RPMI7951 (cell line): ENCODE data around the gene MIDN. TPM values are rescaled to one million over a fixed set of nuclear protein-coding genes. Genes with fewer than 3 reads are reported as not detected.

ENCODE experiments used
- DNase-seq: peaks from one replicate; pipeline ENCODE4 v3.0.0-alpha.2; 2012; ENCODE audit warnings: low read depth
- total RNA-seq: library from RNA; depleted of rRNA; stranded (reverse); fragments of >200 nt; shearing (Covaris generic); gene quantifications from 2 replicates; pipeline ENCODE4 v1.2.3, GENCODE V29; 2014

The MIDN gene
- total RNA-seq, 1 experiment from 2014 or later = 3.2 TPM

DNA sequence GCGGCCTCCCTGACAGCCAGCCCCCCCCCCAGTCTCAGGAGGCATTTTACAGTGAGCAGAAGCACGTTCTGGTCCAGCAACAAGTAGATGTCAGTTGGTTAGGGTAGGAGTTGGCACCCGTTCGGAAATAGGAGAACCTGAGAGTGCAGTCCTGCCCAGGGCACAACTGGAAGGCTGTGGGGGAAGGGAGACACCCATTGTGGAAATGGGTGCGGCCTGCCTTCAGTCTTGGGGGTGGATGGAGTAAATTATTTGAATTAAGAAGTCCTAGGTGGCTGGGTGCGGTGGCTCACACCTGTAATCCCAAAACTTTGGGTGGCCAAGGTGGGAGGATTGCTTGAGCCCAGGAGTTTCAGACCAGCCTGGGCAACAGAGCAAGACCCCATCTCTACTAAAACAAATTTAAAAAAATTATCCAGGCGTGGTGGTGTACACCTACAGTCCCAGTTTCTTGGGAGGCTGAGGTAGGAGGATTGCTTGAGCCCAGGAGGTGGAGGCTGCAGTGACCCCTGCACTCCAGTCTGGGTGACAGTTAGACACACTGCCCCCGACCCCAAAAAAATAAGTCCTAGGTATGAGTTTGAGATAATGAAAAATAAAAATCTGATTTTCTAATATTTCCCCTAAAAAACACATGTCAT is 21.9 kb downstream of the MIDN start:
- DNase-seq = no peak

DNA sequence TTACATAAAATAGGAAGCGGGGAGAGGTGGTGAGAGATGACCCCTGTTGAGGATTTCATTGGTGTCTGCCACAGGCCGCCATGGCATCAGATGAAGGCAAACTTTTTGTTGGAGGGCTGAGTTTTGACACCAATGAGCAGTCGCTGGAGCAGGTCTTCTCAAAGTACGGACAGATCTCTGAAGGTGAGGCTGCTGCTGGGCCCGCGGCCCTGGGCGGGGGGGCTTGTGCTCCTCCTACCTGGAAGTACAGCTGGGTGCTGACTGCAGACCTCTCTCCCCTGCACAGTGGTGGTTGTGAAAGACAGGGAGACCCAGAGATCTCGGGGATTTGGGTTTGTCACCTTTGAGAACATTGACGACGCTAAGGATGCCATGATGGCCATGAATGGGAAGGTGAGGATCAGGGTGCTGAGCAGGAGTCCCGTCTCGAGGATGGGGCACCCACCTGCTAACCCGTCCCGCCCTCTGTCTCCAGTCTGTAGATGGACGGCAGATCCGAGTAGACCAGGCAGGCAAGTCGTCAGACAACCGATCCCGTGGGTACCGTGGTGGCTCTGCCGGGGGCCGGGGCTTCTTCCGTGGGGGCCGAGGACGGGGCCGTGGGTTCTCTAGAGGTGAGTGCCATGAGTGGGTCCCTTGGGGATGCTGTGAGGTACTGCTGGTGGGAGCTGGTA is 22.6 kb downstream of the MIDN start:
- no peak for DNase-seq

DNA sequence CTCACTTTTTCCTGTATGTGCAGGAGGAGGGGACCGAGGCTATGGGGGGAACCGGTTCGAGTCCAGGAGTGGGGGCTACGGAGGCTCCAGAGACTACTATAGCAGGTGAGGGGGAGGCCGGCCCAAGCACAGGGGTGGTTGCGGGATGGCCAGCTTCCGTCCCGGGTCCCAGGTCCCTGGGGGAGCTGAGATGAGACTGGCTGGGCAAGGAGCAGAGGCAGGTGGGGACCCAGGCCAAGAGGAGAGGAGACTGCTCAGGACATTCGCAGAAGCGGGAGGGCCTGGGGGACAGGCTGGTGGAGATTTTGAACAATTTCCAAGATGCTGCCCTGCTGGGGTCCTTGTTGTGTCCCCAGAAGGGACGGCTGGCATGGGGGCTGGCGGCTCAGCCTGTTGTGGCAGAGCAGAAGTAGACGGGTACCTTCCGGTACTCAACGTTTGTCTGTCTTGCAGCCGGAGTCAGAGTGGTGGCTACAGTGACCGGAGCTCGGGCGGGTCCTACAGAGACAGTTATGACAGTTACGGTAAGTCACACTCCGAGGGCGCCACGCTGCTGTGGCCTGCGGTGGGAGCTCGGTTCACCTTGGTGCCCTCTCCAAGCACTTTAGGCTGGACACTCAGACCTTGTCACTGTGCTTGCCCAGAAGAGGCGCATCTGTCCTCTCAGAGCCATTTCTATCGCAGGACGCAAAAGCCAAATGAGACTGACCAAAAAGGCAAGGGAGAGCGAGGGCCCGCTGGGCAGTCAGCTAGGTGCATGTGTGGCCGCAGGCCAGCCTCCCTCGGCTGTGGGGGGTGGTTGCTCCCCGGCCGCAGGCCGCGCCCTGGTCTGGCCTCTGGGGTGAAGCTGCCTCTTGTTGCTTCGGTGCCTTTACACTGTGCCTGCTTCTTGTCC is 23.4 kb downstream of the MIDN start:
- DNase-seq = no peak

DNA sequence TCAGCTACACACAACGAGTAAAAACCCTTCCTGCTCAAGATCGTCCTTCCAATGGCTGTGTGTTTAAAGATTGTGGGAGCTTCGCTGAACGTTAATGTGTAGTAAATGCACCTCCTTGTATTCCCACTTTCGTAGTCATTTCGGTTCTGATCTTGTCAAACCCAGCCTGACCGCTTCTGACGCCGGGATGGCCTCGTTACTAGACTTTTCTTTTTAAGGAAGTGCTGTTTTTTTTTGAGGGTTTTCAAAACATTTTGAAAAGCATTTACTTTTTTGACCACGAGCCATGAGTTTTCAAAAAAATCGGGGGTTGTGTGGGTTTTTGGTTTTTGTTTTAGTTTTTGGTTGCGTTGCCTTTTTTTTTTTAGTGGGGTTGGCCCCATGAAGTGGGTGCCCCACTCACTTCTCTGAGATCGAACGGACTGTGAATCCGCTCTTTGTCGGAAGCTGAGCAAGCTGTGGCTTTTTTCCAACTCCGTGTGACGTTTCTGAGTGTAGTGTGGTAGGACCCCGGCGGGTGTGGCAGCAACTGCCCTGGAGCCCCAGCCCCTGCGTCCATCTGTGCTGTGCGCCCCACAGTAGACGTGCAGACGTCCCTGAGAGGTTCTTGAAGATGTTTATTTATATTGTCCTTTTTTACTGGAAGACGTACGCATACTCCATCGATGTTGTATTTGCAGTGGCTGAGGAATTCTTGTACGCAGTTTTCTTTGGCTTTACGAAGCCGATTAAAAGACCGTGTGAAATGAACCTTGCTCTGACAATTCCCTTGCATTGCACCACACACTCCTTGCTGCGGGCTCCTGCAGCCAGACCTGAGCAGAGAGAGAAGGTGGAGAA is 24.3 kb downstream of the MIDN start:
- no peak for DNase-seq

DNA sequence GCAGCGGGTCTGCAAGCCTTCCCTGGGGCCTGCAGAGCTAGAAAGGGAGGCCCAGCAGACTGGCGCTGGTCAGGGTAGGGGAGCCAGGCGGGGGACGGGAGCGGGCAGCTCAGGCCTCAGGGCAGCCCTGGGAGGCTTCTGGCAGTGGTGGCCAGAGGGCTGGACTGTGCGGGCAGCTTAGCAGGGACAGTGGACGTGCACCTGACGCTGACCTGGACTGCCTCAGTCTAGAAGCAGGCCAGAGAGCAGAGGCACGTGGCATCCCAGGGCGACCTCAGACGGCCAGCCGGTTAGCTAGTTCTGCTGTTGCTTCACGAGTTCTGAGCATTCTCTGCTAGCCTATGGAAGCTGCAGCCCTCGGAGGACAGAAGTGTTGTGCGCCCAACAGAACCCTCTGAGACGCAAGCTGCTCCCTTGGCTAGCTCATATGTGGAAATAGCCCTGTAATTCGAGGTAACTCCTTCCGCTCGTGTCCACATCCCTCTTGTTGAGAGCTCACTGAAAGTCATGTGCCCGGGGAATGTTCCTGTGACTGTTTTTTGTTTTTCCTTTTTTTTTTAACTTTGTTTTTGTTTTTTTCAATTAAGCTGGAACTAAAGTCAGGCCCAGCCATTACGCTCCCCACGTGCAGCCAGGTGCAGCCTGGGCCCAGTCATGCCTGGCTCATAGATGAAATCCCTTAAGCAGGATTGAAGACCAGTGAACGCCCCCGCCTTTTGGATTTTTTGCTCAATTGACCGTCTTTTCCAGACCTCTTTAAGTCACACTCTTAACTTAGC is 25.1 kb downstream of the MIDN start:
- no peak for DNase-seq

DNA sequence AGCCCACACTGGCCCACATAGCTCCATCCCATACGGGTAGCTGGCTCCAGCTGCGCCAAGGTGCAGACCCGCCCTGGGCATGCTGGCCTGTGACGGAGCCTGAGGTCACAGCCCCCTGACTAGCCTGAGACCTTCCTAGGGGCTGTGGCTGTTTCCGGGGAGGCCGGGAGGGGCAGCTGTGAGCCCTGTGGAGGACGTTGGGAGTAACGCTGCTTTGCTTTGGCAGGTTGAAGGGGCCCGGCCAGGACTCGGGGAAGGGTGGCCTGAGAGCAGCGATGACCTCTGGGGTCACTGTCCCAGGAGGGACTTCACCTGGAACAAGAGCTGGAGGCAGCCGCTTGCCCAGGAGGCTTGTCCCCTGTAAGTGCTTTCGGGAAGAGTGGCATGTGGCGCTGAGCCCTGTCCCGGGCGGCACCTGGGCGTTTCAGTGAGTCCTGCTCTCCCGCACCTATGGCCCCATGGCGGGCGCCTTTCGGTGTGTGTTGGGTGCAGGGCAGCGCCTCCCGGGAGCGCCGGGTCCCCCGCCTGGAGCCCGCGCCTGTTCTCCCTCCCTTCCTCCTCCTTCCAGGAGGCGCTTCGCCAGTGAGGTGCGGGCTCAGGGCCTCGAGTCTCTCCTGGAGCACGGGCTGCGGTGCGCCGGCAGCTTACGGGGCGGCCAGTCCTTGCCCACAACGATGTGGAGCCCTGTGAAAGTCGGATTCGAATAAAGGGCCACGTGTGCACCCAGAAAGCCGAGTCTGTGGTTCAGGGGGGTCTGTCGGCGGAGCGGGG is 25.9 kb downstream of the MIDN start:
- DNase-seq = no peak

DNA sequence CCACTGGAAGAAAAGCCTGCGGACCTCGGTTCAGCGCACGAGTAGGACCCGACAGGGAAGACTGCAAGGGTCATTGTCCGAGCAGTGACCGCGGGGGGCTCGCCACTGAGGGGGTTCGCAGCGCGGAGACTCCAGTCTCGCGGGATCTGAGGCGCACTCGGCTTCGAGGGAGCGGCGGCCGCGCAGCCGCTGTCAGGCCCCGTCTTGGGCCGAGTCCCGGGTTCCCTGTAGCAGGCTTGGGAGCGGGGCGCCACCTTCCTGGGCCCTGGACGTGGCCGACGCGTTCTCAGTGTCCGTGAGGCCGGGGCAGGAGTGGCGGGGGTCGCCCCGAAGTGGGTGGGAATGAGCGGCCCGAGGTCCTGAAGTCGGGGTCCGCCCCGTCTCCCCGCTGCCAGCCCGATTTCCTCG is 26.5 kb downstream of the MIDN start:
- no peak for DNase-seq

DNA sequence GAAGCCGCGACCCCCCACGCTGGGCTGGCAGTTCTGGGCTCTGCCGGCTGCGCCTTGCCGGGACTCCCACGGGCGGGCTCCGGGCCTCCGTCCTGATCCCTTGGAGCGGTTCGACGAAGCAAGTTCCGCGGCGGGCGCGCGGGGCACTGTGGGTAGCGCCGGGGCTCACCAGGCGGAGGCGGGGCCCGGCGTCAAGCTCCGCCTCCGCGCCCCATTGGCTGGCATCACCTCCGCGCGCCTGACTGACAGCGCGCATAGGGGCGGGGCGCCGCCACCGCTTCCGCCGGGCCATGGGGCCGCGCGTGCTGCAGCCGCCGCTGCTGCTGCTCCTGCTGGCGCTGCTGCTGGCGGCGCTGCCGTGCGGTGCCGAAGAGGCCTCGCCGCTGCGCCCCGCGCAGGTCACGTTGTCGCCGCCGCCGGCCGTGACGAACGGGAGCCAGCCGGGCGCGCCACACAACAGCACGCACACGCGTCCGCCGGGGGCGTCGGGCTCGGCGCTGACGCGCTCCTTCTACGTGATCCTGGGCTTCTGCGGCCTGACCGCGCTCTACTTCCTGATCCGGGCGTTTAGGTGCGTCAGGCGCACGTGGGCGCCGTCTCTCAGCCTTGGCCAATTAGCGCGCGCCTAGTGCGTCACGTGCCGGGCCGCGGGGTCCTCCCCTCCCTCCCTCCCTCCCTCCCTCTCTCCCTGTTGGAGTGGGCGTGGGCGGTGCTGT is 27.0 kb downstream of the MIDN start, which contains the start of gene FAM174C:
TSS of gene FAM174C (plus strand) at position 271 of the 716 bp plus-strand sequence. CDS start at position 291, 20 bp downstream.
- peak; percentile 96 for DNase-seq

DNA sequence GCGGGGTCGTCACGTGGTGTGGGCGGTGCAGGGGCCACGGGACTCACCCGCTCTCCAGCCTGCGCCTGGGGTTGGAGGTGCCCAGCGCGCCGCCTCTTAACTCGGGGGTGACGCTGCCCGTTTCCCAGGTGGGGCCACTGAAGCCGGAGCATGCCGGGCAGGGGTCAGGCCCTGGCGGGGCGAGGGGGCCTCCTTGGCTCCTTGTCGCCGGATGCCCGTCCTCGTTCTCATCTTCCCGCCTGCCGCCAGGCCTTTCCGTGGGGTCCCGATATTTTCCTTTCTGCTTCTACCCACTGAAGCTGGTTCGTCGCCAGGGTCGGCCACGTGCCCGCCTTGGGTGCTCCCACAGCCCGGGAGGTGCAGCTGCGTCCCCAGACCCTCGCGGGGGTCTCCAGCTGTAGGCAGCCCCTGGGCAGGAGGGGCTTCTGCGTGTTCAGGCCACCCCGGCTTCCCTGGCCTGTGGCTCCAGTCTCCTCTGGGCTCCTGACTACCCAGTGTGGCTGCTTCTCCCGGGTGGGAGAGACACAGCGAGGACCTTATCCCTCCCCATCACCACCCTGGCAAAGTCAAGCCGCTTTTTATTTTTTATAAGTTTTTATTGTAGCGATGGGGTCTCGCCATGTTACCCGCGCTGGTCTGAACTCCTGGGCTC is 27.7 kb downstream of the MIDN start:
- no peak for DNase-seq

DNA sequence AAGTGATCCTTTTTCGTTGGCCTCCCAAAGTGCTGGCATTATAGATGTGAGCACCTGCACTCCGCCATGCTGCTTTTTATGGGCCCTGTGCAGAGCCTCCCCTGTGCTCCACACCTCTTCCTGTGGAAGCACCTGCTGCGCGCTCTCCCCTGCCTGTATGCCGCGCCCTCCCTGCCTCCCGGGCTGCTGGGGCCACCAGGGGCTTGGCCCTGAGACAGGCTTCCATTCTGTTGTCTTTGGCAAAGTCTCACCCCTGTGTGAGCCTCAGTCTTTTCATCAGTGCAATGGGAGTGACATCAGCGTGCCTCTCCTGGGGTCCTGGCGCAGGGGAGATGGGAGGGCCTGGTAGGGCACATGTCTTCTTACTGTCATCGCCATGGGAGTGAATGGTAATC is 28.2 kb downstream of the MIDN start:
- DNase-seq = no peak

DNA sequence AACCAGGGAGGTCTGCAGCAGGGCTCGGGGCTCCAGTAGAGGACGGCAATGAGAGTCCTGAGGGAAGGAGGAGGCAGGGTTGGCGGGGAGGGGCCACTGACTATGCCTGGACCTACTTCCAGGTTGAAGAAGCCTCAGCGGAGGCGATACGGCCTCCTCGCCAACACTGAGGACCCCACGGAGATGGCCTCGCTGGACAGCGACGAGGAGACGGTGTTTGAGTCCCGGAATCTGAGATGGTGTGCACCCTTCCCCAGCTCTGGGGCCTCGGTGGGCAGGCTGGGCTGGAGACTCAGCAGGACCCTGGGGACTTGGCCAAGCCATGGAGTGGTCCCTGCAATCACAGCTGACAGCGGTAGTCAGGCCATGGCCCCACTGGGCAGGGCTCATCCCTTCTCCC is 28.7 kb downstream of the MIDN start:
- DNase-seq = no peak

DNA sequence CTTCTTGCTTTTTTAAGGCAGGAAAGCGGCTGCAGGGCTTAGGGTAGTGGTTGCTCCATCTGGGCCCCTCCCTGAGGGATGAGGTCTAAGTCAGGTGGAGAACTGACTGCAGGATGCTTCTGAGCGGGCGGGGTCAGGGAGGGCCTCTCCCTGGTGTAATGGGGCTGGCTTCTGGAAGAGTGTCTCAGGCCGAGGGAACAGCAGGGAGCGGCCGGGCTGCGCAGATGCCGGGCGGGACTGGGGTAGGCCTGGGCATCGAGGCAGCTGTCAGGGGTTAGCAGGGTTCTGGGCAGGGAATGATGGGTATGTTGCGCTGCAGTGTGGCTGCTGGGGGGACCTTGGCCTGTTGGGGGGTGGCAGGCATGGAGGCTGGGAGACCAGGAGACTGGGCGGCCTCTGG is 29.7 kb downstream of the MIDN start:
- no peak for DNase-seq

DNA sequence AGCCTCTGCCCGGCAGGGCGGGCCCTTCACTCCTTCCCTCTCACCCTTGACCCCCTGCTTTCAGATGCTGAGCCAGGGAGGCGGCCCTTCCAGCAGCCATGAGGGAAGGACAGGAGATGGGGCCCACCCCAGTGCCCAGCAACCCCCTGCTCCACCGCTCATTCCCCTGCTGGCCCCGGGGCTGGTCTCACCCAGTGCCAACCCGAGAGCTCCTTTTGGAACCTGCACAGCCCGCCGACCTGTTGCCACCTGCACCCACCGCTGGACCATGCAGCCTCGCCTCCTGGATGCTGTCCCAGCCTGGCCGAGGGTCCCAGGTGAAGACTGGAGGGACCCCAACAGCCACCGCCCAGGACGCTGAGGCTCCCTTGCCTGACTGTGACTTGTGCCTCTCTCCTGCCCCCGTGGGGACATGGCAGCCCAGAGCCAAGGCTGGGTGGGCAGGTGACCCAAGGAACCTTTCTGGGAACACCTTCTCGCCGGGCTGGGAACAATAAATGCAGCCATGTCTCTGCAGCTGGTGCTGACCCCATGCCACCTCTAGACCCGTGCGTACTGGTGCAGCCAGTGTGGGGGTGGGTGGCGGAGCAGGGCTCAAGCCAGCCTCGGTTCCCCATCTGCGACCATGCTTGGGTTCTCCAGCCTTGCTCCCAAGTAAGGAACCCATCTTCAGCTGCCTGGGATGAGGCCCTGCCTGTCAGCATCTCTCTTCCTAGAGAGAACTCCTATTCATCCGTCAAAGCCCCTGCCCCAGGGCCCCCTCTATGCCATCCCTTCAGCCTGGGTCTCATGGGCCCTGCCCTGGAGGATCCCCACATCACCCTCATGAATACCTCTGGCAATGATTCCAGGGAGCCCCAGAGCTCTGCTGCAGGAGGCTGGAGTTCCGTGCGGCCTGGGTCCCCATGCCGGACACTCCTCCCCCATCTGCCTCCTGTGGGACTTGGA is 30.6 kb downstream of the MIDN start:
- DNase-seq = no peak

DNA sequence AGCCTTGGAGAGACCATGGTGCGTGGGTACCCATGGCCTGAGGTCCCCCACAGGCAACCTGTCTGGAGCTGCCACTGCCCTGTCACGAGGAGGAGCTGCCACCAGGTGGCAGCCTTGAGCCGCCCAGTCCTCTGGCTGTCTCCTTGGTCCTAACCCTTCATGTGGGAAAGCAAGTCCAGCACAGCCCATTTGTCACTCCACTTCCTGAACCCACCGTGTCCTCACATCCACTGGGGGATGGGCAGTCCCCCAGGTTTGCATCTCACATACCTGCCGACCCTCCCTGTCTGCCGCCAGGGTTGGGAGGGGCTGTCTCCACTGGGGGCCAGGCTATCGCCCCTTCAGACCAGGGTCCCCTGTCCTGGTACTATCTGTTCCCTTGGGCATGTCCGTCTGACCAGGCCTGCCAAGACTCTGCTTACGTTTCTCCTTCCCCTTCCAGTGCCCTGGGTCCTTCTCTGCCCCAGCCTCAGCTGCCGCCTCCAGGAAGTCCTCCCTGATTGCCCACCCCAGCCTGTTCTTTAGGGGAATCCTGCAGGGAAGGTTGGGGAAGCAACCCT is 31.5 kb downstream of the MIDN start:
- peak; percentile 76 for DNase-seq

DNA sequence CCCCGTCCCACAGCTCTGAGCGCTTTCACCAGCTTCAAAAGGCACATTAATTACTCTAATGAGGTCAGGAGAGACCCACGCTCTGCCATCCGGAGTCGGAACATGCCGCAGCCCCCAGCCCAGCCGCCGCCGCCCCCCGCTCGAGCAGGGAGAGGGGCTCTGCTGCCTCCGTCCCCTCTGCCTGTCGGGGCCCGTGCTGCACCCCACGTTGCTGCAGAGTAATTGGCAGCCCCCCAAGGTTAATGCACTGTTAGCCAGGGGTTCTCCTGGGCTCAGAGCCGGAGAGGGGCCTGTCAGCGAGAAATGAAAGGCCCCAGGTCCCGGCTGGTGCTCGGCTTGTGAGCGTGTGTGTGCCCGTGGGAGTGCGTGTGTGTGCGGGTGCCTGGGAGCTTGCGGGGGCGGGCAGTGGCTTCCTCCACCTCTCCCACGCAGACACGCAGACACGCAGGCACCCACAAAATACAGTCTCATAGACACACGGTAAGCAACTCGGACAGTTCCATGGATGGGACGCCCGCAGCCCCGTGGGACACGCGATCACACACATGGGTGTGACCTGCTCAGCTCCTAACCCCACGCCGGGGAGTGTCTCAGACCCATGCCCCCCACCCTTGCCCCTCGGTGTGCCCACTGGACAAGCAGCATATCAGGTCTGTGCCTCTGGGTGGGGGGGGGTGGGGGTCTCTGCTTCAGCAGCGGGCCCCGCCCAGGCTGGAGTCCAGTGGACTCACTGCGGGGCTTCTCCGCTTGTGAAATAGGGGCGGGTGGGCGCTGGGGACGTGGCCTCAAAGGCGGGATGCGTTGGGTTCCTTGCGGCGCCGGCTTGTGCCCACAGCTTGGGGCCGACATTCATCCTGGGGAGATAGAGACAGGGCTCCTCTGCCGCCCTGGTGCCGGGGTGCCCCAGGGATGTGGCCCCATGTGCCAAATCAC is 32.5 kb downstream of the MIDN start:
- no peak for DNase-seq

DNA sequence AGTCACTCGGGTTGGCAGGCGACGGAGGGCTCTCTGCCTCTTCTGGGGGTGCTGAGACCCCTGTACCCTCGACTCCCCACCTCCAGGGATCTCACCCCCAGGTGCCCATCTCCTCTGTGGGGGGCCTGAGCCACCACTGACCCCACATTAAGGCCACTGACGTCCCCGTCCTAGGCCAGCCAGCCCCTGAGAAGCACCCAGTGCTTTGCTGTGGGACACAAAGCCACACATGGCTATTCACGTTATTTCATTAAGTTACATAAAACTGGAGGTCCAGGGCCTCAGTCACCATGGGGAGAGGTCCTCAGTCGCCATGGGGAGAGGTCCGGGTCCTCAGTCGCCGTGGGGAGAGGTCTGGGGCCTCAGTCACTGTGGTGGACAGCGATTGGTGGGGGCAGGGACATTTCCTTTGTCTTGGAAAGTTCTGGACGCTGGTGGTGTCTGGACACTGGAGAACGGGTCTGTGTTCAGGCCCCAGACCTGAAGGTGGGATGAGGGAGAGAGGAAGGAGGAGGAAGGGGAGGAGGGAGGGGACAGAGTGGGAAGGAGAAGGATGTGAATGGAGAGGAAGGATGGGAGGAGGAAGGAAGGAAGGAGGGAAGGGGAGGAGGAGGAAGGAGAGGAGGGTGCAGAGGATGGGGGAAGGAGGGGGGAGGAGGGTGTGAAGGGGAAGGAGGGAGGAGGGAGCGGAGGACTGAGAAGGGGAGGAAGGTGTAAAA is 33.3 kb downstream of the MIDN start:
- no peak for DNase-seq
